ENCODE measurements around the gene HSPA1L. TPM values are rescaled to one million over a fixed set of nuclear protein-coding genes. Genes with fewer than 3 reads are reported as not detected.

The HSPA1L gene
- polyA plus RNA-seq, 1 donor (not counting 4 experiments of a cell fraction or from before 2014, with no cell fraction given): 0.60 TPM

GRCh38 chr6:31799781-31800180 is 15.3 kb downstream of the HSPA1L start:
- FAIRE-seq (no peak), DNase-seq (ENCODE audit: low read depth, low spot score) (no peak)
- H3K4me1 ChIP-seq (ENCODE audit: control insufficient read depth, extremely low read depth, insufficient read depth, low read length): peaks cover 16% of the 10 kb centered on the region
- no peaks in the 10 kb centered on the region for H3K9me1 ChIP-seq (ENCODE audit: control insufficient read depth, extremely low read depth, insufficient read depth, low read length)
- no peaks in the 10 kb centered on the region for H4K20me1 ChIP-seq (ENCODE audit: control insufficient read depth, extremely low read depth, insufficient read depth, low read length)
- TF ChIP-seq EZH2 (IDR thresholded peaks at IDR 0.05; ENCODE audit: low read length) (no peak), CTCF (optimal IDR thresholded peaks at IDR 0.05 in 1 of 3, IDR thresholded peaks at IDR 0.05 in 1 of 3, conservative IDR thresholded peaks at IDR 0.05 in 1 of 3; ENCODE audit: extremely low read depth in 1 of 3, insufficient read depth in 2 of 3, low read length in 3 of 3) (no peak)
- H3K4me3 ChIP-seq (ENCODE audit: control insufficient read depth in 2 of 3, extremely low read depth in 1 of 3, insufficient read depth in 2 of 3, low read depth in 1 of 3, low read length in 3 of 3): no peak overlapping the region
- H3K27me3 ChIP-seq (ENCODE audit: control insufficient read depth, extremely low read depth, insufficient read depth, low read length): no peaks in the 10 kb centered on the region
- H3K79me2 ChIP-seq (ENCODE audit: control insufficient read depth, insufficient read depth, low read length): peaks cover 11% of the 10 kb centered on the region
- no peak overlapping the region for H2AFZ ChIP-seq (ENCODE audit: control insufficient read depth, low read length)
- no peak overlapping the region for H3K4me2 ChIP-seq (ENCODE audit: control insufficient read depth, extremely low read depth, insufficient read depth, low read depth, low read length)
- no peak overlapping the region for H3K9ac ChIP-seq (ENCODE audit: control insufficient read depth, extremely low read depth, insufficient read depth, low read length)
- H3K27ac ChIP-seq (ENCODE audit: control insufficient read depth, insufficient read depth, low read length): no peak overlapping the region
- H3K9me3 ChIP-seq (ENCODE audit: control insufficient read depth, low read depth, low read length): no peaks in the 10 kb centered on the region
- peaks cover 0 to 5% of the 10 kb centered on the region in 2 experiments for H3K36me3 ChIP-seq (ENCODE audit: control insufficient read depth in 2 of 2, extremely low read depth in 1 of 2, insufficient read depth in 2 of 2, low read length in 2 of 2)
- dilution Hi-C loops (cut with MboI; ENCODE audit: extremely low pct_ligation_motif_present, low sequenced_read_pairs): no loop called here

GRCh38 chr6:31797588-31797987 is 17.5 kb downstream of the HSPA1L start:
- no peak overlapping the region for H3K4me3 ChIP-seq (ENCODE audit: control insufficient read depth in 2 of 3, extremely low read depth in 1 of 3, insufficient read depth in 2 of 3, low read depth in 1 of 3, low read length in 3 of 3)
- no peak for FAIRE-seq
- no peaks in the 10 kb centered on the region for H3K9me1 ChIP-seq (ENCODE audit: control insufficient read depth, extremely low read depth, insufficient read depth, low read length)
- H2AFZ ChIP-seq (ENCODE audit: control insufficient read depth, low read length): no peak overlapping the region
- H4K20me1 ChIP-seq (ENCODE audit: control insufficient read depth, extremely low read depth, insufficient read depth, low read length): no peaks in the 10 kb centered on the region
- H3K27me3 ChIP-seq (ENCODE audit: control insufficient read depth, extremely low read depth, insufficient read depth, low read length): no peaks in the 10 kb centered on the region
- H3K9ac ChIP-seq (ENCODE audit: control insufficient read depth, extremely low read depth, insufficient read depth, low read length): no peak overlapping the region
- H3K9me3 ChIP-seq (ENCODE audit: control insufficient read depth, low read depth, low read length): no peaks in the 10 kb centered on the region
- H3K27ac ChIP-seq (ENCODE audit: control insufficient read depth, insufficient read depth, low read length): no peak overlapping the region
- peak overlapping the region; percentile 2 for H3K4me2 ChIP-seq (ENCODE audit: control insufficient read depth, extremely low read depth, insufficient read depth, low read depth, low read length)
- dilution Hi-C loops (cut with MboI; ENCODE audit: extremely low pct_ligation_motif_present, low sequenced_read_pairs): no loop called here
- peaks cover 25% of the 10 kb centered on the region for H3K79me2 ChIP-seq (ENCODE audit: control insufficient read depth, insufficient read depth, low read length)
- peaks cover 0 to 9% of the 10 kb centered on the region in 2 experiments for H3K36me3 ChIP-seq (ENCODE audit: control insufficient read depth in 2 of 2, extremely low read depth in 1 of 2, insufficient read depth in 2 of 2, low read length in 2 of 2)
- TF ChIP-seq CTCF (optimal IDR thresholded peaks at IDR 0.05 in 1 of 3, IDR thresholded peaks at IDR 0.05 in 1 of 3, conservative IDR thresholded peaks at IDR 0.05 in 1 of 3; ENCODE audit: extremely low read depth in 1 of 3, insufficient read depth in 2 of 3, low read length in 3 of 3): no peak
- TF ChIP-seq EZH2 (IDR thresholded peaks at IDR 0.05; ENCODE audit: low read length): no peak
- peaks cover 26% of the 10 kb centered on the region for H3K4me1 ChIP-seq (ENCODE audit: control insufficient read depth, extremely low read depth, insufficient read depth, low read length)
- no peak for DNase-seq (ENCODE audit: low read depth, low spot score)
